Left kidney (tissue), 2 donors: ENCODE data around the gene HDDC2. TPM values are rescaled to one million over a fixed set of nuclear protein-coding genes. Genes with fewer than 3 reads are reported as not detected.

Experiments
- DNase-seq: peaks from one replicate; pipeline ENCODE4 v3.0.0-alpha.2; 2013
- polyA plus RNA-seq: library from polyadenylated mRNA; unstranded; fragments of 120-200 nt; gene quantifications from one replicate; pipeline ENCODE4 v1.2.1, GENCODE V29; 2013; ENCODE audit not compliant: insufficient read length

HDDC2 gene
- polyA plus RNA-seq, 1 donor, result 110 TPM

- DNase-seq, result no peak
Measured at GRCh38 chr6:125273965-125274364, 27.8 kb downstream of the HDDC2 start.

DNA sequence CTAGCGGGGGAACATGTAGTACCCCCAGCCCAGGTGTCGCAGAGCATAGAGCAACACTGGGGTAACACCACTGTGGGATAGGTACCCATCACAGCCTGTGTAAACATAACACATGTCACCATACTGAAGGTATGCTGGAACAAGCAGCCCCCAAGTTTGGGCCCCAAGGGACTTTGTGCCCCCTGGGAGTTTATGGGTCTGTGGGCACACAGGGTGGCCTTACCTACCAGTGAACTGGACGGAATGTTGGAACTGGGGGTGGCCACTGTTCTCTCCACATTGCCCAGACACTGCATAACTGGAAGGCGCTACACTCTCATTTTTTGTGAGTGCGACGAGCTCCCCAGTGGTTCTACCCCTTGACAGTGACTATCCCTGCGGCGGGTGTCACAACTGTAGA is 28.5 kb downstream of the HDDC2 start:
- DNase-seq, result no peak

- DNase-seq, result no peak
Measured at GRCh38 chr6:125271486-125272159, 30.1 kb downstream of the HDDC2 start.

DNA sequence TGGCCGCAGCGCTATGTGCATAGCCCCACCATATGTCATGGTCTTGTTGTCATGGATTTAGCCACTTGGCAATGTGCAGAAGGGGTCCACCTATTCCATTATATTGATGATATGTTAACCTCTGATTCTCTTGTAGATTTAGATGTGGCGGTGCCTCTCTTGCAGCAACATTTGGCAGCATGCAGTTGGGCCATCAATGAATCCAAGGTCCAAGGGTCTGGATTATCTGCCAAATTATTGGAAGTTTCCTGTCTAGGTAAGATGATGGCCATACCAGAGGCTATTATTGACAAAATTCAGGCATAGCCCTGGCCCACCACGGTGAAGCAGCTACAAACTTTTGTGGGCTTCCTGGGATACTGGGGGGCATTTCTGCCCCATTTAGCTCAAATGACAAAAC is 31.4 kb downstream of the HDDC2 start:
- DNase-seq, result no peak

DNA sequence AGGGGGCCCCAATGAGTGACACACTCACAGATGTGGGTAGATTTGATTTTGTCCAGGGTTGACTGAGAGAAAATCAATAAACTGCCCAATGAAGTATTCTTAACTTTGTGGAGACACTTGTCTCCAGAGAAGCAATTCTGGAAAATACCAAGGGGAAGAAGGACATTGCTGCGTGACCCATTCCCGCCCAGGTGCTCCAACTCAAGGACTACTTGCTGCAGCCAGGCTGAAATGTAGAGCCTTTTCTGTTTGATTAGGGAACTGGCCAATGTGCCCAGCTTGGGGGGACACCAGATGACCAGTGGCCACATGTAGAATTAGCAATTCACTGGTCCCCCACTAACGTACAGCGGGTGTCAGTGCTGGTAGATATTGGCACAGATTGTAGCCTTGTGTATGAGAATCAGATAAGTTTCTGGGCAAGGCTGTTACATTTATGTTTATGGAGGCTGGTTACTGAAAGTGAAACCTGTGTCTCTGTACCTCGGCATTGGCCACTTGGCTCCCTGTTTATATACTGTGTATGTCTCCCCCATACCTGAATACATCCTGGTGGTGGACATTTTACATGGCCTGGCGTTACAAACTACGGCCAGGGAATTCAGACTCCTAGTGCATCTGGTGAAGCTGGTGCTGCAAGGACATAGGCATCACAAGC is 32.3 kb downstream of the HDDC2 start:
- no peak for DNase-seq

DNA sequence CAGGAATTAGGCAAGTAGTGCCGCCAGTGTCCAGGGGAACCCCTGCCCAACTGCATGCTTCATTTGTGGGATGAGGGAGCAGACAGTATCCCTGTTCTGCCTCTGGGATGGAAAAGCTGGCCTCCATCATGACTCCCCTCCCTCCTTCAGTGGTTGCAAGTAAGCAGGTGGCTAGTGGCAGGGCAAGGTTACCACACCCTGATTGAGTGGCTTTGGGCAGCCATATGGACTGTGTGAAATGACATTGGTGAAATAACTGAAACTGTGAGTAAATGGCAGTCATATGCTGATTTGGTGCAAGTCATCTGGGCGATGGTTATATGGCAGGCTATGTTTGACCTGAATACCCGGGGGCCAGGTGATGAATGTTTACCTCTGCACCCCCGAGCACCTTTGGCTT is 33.0 kb downstream of the HDDC2 start:
- no peak for DNase-seq

- DNase-seq, result no peak
Measured at GRCh38 chr6:125267806-125268523, 33.8 kb downstream of the HDDC2 start.

- no peak for DNase-seq
Measured at GRCh38 chr6:125264476-125264875, 37.3 kb downstream of the HDDC2 start.

- DNase-seq, result no peak
Measured at GRCh38 chr6:125262016-125263013, 39.5 kb downstream of the HDDC2 start.

DNA sequence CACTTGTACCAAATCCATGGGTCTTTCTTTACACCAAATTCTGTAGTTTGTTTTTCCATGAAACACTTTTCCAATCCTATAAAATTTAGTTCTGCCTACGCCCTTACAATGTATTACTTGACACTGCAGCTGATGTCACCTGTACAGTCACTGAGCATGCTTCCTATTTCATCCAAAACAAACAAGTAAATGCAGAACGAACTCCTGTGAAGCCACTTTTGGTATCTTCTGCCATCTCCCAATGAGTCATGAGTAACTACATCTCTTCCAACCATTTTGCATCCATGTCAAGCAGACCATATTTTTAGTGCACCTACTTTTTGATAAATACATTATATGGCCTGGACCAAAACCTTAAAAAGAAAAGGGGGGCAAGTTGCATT is 42.4 kb downstream of the HDDC2 start:
- DNase-seq, result no peak

DNA sequence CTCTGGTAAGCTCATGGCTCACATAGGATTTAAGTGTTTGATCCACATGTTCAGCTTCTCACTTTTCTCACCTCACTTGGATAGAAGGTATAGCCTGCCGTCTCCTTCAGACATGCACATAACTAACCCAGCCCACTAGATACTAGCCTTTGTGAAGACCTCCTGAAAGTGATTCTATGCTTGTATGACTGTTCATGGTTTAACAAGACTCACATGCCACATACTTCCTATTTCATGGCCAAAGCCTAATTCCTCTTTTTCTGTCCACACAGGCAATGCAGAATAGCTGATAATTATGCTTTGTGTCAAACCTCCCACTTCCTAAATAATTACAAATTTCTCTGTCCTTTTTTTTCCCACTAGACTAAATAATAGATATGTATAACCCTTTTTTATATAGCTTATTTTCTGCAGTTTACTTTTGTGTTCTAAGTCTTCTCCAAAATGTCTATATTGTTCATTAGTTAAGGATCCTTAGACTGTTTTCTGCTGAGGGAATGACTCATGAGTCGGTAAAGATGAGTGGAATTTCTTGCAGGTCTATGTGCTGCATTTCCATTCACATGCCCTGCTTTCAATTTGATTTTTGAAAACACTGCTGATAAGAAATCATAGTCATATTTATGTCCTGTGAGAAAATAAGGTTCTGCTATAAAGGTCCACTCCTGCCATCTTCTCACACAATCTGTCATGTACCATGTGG is 43.0 kb downstream of the HDDC2 start:
- DNase-seq, result no peak

DNA sequence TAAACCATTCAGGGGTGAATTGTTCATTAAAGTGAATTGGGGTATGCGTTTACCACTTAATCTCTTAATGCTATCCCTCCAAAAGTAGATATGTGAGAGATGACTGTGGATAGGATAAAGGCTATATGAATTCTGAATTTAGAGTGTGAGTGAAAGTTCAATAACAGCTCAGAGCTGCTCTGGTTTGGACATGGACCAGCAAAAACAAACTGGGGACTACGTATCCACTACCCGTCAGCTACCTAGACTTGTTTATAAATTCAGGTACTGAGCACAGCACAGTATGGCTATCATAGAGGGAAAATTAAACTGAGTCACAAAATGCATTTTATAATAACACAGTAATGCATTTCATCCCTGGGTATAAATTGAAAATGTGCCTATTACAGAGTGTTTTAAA is 44.4 kb downstream of the HDDC2 start:
- DNase-seq, result no peak

DNA sequence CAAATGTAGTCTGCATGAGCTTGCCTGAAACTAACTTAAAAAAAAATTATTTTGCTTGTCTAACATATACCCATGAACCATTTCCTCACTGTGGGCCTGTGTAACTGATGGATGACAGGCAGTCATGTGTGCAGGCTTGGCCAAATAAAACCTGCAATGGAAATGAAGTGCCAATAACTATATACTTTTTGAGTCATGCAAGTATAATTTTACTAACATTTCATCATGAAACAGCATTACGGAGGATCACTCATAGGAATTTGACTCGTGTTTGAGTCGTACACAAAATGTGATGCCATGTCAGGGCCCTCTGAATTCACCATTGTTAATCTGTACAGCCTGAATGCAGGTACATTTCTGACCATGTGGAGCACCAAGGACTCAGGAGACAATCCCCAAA is 46.6 kb downstream of the HDDC2 start:
- no peak for DNase-seq

- no peak for DNase-seq
Measured at GRCh38 chr6:125254321-125254720, 47.4 kb downstream of the HDDC2 start.

DNA sequence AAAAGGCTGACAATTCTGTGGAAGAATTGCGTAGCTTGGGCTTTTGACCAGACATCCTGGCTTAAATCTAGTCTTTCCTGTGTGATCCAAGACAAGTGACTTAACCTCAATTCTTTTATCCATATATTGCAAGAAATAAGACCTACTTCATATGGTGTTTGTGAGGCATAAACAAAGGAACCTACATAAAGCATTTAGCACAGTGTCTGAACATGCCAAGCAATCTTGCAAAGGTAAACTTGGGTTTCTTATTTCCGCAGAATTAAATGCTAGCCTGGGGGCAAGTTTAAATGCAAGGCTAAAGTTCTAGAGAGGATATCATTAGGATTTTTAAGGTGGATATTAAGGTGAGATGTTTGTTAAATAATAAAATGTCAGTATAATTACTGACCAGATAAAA is 47.9 kb downstream of the HDDC2 start:
- DNase-seq, result no peak

DNA sequence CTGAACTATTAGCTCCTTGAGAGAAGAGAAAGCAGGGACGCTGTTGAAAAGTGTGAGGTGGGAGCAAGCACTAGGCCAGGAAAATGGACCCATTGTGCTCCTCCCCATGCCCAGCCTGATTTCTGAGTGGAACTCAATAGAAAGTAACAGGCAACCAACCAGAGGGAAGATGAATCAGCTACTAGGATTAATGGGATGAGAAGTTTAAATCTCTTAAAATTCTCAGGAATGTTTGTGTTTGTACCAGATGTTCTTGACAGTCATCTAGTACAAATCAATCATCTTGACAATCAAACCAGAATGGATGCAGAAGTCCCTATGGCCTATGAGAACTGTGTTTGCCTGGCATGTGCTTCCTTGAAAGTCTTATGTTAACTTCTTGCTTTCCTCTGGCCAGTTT is 48.9 kb downstream of the HDDC2 start:
- DNase-seq, result no peak

DNA sequence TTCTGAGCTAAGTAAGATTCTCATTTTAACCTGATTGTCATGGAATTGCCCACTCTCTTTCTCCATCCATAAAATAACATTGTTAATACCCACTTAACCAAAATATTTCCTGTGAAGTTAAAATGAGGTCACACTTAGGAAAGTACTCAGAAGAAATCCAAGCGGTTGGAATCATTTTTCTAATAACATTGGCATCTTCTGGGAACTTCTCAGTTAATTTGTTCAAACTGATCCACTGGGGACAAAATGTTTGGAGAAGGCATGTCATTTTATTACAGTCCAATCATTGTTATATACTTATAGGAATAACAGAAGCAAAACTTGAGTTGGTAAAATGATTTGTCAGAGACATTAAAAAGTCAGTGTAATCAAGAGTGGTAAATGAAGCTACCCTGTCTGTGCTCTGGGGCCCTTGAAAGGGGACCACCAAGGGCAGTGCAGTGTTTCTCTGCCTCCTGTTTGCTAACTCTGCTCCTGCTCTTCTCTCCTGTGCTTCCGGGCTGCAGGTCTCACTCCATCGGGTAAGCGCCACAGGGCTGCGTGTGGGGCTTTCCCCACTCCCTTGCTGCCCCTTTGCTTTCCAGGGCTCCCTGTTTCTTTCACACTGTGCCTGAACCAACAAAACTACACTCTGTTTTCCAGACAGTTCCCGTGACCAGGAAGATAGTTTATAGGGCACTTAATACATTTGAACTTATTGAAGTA is 50.1 kb downstream of the HDDC2 start:
- DNase-seq, result no peak

- DNase-seq, result no peak
Measured at GRCh38 chr6:125250511-125250910, 51.3 kb downstream of the HDDC2 start.

DNA sequence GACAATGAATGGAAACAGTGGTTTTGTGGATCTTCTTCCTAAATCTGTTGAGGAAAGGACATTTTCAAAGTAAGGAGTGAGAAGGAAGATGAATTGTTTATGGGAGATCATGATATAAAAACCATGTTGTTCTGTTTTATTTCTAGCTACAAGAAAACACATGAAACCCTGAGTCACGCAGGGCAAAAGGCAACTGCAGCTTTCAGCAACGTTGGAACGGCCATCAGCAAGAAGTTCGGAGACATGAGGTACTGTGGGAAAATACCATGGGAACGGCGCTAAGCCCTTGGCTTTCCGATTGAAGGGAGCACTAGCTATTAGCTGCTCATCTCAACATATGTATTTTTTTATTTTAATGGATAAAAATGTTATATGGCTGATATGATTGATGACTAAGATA is 53.6 kb downstream of the HDDC2 start:
- no peak for DNase-seq

GRCh38 chr6:125246566-125246965 is 55.2 kb downstream of the HDDC2 start:
- no peak for DNase-seq
